HG02938 (cell line): ENCODE data around the gene LRRN2.
"Not testable (repeated sequence)": the region's sequence is repeated elsewhere in the genome, so short reads cannot be mapped to it uniquely, and the experiment has no call there.

ENCODE experiments used
- ATAC-seq: cut with Tn5 transposase; IDR thresholded peaks from one replicate; pipeline ENCODE4 v1.9.1; 2021; ENCODE audit warnings: mild to moderate bottlenecking, moderate library complexity; ENCODE audit not compliant: unreplicated experiment

The LRRN2 gene

DNA sequence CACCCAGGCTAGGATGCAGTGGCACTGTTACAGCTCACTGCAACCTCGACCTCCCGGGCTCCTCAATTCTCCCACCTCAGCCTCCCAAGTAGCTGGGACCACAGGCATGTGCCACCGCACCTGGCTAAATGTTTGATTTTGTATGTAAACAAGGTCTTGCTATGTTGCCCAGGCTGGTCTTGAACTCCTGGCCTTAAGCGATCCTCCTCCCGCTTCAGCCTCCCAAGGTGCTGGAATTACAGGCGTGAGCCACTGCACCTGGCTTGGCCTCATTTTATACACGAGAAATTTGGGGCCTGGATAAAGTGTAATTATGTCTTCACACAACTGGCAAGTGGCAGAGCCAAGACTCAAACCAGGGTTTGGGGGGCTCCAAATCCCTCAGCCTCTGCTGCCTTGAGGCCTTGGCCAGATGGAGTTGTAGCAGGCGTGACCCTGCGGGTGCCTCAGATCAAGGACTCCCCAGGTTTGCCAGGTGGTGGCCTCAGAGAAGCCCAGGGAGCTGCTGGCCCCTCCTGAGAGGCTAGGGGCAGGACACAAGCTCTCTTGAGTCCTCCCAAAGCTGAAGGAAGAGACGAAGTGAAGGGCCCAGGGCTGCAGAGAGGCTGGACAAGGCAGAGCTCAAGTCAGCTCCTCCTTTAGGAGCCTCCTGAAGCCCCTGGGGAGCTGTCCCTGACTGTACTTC, 107.6 kb downstream of the LRRN2 start:
- no peak for ATAC-seq

DNA sequence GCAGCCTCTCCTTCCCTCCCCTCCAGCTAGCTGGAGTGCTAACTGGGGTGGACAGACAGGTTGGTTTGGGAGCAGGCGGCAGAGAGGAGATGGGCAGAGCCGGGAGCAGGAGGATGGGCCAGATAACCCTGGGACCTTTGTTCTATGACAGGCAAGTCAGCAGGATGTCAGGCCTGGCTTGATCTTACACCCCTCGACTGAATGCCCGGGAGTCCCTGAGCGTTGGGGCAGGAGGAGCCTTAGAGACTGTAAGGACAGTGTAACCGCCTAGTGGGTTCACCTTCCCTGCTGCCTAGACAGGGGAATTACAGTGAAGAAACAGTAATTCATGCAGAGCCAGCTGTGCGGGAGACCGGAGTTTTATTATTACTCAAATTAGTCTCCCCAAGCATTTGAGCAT, 109.1 kb downstream of the LRRN2 start:
- no peak for ATAC-seq

DNA sequence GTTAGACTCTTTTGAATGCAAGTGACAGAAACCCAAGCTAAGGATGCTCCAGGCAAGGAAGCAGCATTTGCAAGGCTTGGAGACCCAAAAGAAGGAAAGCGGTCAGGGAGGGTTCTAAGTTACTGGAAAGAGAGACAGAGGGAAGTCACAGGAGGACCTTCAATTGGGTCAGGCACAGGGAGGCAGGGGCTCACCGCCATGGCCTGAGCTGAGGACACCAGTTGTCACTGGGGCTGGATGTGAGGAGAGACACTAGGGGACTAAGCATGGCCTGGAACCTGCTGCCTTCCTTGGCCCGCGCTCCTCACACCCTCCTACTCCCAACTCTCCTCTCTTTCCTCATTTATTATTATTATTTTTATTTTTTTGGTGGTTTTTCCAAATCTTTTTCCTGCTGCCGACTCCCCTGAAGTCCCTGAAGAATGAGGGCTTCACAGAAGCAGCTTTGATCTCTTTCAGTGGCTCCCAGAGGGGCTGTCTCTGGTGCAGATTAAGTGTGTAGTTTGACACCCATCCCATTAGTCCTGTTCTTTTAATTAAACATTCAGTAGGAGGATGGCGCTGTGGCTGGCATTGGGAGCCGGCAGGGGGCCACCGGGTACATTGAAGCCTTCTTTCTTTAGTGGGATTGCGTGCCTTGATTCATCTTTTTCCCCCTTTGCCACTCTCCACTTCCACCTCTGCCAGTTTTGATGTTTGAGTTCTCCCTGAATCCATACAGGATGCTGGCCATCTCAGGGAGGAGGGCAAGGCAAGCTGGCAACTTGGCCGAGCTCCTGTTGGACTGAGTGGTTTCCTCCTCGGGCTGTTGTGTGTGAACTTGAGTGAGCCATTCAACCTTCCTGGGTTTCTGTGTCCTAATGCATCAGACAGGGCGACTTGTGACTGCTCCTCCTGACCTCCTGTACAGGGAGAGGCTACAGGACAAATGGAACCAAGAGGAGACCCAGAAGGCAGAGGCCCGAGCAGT, 110.0 kb downstream of the LRRN2 start:
- ATAC-seq: no peak

- no peak for ATAC-seq
Observed at GRCh38 chr1:204574865-204575163, 110.7 kb downstream of the LRRN2 start.

DNA sequence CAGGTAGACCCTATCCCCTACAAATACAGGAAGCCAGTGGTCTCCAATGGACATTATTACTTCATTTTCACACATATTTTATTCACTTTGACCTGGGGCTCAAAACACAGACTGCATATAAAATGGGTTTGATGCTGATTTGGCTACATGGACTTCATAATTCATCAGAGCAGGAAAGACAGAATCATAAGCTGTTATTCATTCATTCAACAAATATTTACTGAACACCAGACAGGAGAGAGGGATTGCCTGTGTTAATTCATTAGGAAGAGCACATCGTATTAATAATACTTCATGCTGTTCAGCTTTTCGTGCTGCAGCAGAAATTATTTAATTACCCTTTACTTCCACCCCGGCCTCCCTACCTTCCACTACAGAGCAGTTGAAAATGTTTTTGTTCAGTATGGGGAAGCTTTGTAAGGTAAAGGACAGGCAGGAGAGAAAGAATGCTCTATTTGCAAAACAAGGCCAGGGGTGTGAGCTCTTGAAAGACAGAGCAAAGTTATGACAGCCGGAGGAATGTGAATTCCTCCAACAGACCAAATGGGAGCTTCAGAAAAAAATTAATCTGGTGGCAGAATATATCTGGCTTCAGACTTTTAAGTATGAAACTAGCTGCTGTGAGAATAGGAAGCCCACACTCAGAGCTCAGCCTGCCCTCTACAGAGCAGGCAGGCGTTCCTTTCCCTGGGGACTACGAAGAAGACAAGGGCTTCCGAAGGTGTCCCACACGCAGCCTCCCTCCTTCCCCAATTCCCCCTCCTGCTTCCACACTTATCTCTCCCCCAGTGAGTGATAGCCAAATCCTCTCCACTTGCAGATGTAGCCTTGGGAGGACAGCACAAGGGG, 111.3 kb downstream of the LRRN2 start:
- no peak for ATAC-seq

- no peak for ATAC-seq
Observed at GRCh38 chr1:204572923-204573922, 112.3 kb downstream of the LRRN2 start.

GRCh38 chr1:204571631-204572030, 113.9 kb downstream of the LRRN2 start:
- ATAC-seq: no peak

DNA sequence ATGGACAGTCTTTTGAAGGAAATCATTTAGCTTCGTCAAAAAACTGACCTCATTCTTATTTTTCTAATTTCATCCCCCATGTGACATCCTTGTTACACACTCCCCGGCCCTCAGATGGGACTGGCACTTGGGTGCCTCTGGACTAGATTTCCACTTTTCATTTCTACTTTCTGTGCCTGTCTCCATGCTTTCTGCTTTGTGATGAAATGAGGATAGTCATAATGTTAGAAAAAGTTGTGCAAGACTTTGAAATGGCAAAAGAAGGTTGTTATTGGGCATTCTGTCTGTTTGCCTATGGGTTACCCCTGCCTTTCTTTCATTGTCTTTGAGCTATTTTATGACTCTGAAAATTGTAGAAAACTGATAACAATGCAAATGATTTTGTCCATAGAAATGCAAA, 114.4 kb downstream of the LRRN2 start:
- ATAC-seq: no peak

GRCh38 chr1:204570021-204570420, 115.5 kb downstream of the LRRN2 start:
- not testable (repeated sequence) for ATAC-seq

- no peak for ATAC-seq
Observed at GRCh38 chr1:204569478-204569877, 116.1 kb downstream of the LRRN2 start.

DNA sequence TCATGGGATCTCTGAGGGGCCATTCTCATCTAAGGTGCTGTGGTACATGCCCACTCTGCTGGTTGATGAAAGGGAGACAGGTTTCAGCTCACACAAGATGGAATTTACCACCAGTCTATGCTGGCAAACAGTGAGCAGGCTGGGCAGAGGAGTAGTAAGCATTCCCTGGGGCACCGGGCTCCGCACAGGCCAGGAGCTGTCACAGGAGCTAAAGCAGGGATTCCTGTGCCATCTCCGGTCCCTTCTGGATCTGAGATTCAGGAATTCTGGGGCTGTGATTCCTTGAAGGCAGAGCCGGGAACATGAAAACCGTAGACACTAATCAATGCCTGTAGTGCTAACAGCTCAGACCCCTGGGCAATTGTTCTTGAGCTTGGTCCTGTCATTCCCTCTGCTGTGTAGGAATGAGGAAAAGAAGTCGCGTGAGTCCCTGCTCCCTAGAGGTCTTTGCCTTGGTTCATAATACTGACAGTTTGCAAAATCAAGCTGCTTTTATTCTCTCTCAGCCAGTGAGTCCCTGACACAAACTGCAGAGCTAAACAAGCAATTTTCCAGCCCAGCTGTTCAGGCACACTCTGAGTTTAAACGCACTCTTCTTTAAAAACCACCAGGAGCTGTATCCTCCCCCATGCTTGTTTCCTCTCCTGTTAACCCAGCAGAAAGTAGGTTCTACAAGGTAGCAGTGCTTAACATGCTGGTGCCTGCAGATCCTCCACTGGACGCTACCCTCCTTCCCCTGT, 116.8 kb downstream of the LRRN2 start:
- no peak for ATAC-seq
